GM19468 (cell line): Measurements from ENCODE around the gene HMCN2.

Experiments
- ATAC-seq: cut with Tn5 transposase; IDR thresholded peaks from one replicate; pipeline ENCODE4 v1.9.1; 2021; ENCODE audit warnings: mild to moderate bottlenecking, moderate library complexity, moderate number of reproducible peaks; ENCODE audit not compliant: unreplicated experiment; ENCODE audit errors: extremely low read depth

The HMCN2 gene

GRCh38 chr9:130421154-130421801, 155.7 kb downstream of the HMCN2 start:
- no peak for ATAC-seq

GRCh38 chr9:130421802-130422276, 156.3 kb downstream of the HMCN2 start:
- no peak for ATAC-seq

- no peak for ATAC-seq
These were observed 157.0 kb downstream of the HMCN2 start for GRCh38 chr9:130422546-130422945.

- no peak for ATAC-seq
These were observed 157.7 kb downstream of the HMCN2 start for GRCh38 chr9:130423272-130423671.

GRCh38 chr9:130424595-130425454, 159.3 kb downstream of the HMCN2 start:
- no peak for ATAC-seq

GRCh38 chr9:130425741-130426466, 160.3 kb downstream of the HMCN2 start:
- no peak for ATAC-seq

- no peak for ATAC-seq
These were observed 160.9 kb downstream of the HMCN2 start for GRCh38 chr9:130426467-130426773.

- no peak for ATAC-seq
These were observed 161.3 kb downstream of the HMCN2 start for GRCh38 chr9:130426883-130427282.

GRCh38 chr9:130427326-130427725, 161.8 kb downstream of the HMCN2 start:
- no peak for ATAC-seq

GRCh38 chr9:130428086-130428665, 162.6 kb downstream of the HMCN2 start:
- no peak for ATAC-seq

- ATAC-seq, result no peak
These were observed 163.8 kb downstream of the HMCN2 start for GRCh38 chr9:130429381-130429780.

GRCh38 chr9:130429831-130430230, 164.3 kb downstream of the HMCN2 start:
- no peak for ATAC-seq

- ATAC-seq, result no peak
These were observed 164.7 kb downstream of the HMCN2 start for GRCh38 chr9:130430232-130430631.

GRCh38 chr9:130430734-130431535, 165.4 kb downstream of the HMCN2 start:
- ATAC-seq, result no peak

GRCh38 chr9:130431536-130432303, 166.2 kb downstream of the HMCN2 start:
- ATAC-seq, result no peak

GRCh38 chr9:130432362-130432761, 166.8 kb downstream of the HMCN2 start:
- ATAC-seq, result no peak

- ATAC-seq, result no peak
These were observed 167.2 kb downstream of the HMCN2 start for GRCh38 chr9:130432796-130433167.

GRCh38 chr9:130433168-130433946, 167.8 kb downstream of the HMCN2 start:
- no peak for ATAC-seq

GRCh38 chr9:130433947-130434262, 168.3 kb downstream of the HMCN2 start:
- ATAC-seq, result no peak
